Measurements from ENCODE around the gene ABCD1. TPM values are rescaled to one million over a fixed set of nuclear protein-coding genes. Genes with fewer than 3 reads are reported as not detected.

Gene ABCD1
- total and polyA plus RNA-seq, 9 of the 15 experiments (the other 6 are each of a cell fraction or from before 2014, with no cell fraction given) = 0.07 to 6.9 (median 2.2) TPM

DNA sequence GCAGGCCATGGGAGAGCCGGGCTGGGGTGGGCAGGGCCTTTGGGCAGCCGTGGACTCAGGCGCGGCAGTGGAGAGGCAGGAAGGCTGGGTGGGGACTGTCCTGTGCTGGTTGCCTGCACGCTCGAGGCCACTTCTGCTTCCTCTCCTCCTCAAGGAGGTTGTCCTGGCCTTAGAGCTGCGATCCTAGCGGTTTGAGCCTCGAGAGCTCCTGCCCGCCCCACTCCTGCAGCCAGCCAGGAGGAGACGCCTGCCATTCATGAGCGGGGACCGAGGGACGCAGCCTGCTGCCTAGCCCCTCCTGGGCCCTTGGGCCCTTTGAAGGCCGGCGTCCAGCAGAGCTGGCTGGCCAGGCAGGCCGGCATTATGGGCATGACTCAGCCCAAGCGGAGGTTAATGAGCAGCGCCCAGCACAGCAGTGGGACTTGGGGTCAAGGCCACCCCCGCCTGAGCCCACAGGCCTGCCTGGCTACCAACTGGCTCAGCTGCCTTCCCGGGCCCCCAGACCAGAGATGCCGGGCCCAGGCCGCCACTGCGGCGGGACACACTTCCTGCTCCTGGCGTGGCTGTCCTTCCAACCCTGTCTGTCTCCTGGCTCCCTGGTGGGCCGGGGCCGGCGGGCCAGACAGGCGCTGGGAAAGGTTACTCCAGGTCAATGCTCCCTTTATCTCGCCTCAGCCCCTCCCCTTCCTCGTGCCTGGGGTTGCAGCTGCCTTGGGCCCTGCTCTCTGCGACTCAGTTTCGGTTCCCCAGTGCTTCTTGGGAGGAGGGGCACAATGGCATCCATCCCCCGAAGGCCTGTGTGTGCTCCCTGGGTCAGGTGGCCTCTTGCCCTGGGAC is 1.8 kb downstream of the ABCD1 start (continued):
- TF ChIP-seq, protein P1, sequence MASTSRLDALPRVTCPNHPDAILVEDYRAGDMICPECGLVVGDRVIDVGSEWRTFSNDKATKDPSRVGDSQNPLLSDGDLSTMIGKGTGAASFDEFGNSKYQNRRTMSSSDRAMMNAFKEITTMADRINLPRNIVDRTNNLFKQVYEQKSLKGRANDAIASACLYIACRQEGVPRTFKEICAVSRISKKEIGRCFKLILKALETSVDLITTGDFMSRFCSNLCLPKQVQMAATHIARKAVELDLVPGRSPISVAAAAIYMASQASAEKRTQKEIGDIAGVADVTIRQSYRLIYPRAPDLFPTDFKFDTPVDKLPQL (IDR thresholded peaks at IDR 0.05; ENCODE audit: extremely low read depth, insufficient read length) = no peak
- TF ChIP-seq, protein P2, sequence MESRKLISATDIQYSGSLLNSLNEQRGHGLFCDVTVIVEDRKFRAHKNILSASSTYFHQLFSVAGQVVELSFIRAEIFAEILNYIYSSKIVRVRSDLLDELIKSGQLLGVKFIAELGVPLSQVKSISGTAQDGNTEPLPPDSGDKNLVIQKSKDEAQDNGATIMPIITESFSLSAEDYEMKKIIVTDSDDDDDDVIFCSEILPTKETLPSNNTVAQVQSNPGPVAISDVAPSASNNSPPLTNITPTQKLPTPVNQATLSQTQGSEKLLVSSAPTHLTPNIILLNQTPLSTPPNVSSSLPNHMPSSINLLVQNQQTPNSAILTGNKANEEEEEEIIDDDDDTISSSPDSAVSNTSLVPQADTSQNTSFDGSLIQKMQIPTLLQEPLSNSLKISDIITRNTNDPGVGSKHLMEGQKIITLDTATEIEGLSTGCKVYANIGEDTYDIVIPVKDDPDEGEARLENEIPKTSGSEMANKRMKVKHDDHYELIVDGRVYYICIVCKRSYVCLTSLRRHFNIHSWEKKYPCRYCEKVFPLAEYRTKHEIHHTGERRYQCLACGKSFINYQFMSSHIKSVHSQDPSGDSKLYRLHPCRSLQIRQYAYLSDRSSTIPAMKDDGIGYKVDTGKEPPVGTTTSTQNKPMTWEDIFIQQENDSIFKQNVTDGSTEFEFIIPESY (CRISPR knock-in tag; IDR thresholded peaks at IDR 0.05) = no peak
- no peak for TF ChIP-seq CHCHD3 (CRISPR knock-in tag; IDR thresholded peaks at IDR 0.05)
- TF ChIP-seq, protein P3, sequence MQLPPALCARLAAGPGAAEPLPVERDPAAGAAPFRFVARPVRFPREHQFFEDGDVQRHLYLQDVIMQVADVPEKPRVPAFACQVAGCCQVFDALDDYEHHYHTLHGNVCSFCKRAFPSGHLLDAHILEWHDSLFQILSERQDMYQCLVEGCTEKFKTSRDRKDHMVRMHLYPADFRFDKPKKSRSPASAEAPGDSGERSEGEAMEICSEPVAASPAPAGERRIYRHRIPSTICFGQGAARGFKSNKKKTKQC (CRISPR knock-in tag; IDR thresholded peaks at IDR 0.05) = no peak
- TF ChIP-seq, protein P4, sequence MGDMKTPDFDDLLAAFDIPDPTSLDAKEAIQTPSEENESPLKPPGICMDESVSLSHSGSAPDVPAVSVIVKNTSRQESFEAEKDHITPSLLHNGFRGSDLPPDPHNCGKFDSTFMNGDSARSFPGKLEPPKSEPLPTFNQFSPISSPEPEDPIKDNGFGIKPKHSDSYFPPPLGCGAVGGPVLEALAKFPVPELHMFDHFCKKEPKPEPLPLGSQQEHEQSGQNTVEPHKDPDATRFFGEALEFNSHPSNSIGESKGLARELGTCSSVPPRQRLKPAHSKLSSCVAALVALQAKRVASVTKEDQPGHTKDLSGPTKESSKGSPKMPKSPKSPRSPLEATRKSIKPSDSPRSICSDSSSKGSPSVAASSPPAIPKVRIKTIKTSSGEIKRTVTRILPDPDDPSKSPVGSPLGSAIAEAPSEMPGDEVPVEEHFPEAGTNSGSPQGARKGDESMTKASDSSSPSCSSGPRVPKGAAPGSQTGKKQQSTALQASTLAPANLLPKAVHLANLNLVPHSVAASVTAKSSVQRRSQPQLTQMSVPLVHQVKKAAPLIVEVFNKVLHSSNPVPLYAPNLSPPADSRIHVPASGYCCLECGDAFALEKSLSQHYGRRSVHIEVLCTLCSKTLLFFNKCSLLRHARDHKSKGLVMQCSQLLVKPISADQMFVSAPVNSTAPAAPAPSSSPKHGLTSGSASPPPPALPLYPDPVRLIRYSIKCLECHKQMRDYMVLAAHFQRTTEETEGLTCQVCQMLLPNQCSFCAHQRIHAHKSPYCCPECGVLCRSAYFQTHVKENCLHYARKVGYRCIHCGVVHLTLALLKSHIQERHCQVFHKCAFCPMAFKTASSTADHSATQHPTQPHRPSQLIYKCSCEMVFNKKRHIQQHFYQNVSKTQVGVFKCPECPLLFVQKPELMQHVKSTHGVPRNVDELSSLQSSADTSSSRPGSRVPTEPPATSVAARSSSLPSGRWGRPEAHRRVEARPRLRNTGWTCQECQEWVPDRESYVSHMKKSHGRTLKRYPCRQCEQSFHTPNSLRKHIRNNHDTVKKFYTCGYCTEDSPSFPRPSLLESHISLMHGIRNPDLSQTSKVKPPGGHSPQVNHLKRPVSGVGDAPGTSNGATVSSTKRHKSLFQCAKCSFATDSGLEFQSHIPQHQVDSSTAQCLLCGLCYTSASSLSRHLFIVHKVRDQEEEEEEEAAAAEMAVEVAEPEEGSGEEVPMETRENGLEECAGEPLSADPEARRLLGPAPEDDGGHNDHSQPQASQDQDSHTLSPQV (IDR thresholded peaks at IDR 0.05) = peak; percentile 88
- TF ChIP-seq, protein P5, sequence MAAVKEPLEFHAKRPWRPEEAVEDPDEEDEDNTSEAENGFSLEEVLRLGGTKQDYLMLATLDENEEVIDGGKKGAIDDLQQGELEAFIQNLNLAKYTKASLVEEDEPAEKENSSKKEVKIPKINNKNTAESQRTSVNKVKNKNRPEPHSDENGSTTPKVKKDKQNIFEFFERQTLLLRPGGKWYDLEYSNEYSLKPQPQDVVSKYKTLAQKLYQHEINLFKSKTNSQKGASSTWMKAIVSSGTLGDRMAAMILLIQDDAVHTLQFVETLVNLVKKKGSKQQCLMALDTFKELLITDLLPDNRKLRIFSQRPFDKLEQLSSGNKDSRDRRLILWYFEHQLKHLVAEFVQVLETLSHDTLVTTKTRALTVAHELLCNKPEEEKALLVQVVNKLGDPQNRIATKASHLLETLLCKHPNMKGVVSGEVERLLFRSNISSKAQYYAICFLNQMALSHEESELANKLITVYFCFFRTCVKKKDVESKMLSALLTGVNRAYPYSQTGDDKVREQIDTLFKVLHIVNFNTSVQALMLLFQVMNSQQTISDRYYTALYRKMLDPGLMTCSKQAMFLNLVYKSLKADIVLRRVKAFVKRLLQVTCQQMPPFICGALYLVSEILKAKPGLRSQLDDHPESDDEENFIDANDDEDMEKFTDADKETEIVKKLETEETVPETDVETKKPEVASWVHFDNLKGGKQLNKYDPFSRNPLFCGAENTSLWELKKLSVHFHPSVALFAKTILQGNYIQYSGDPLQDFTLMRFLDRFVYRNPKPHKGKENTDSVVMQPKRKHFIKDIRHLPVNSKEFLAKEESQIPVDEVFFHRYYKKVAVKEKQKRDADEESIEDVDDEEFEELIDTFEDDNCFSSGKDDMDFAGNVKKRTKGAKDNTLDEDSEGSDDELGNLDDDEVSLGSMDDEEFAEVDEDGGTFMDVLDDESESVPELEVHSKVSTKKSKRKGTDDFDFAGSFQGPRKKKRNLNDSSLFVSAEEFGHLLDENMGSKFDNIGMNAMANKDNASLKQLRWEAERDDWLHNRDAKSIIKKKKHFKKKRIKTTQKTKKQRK (IDR thresholded peaks at IDR 0.05; ENCODE audit: borderline replicate concordance, low read depth, low read length) = no peak
- TF ChIP-seq FOXA1 (IDR thresholded peaks at IDR 0.05; ENCODE audit: borderline replicate concordance) = no peak
- no peak for TF ChIP-seq SAFB (IDR thresholded peaks at IDR 0.05; ENCODE audit: borderline replicate concordance, low read depth, low read length)
- no peak; a peak in 1 of 4 replicates for TF ChIP-seq SIN3A (IDR thresholded peaks at IDR 0.05; ENCODE audit: borderline replicate concordance in 2 of 2, control insufficient read depth in 1 of 2, low read depth in 2 of 2, low read length in 2 of 2)
- TF ChIP-seq MXI1 (IDR thresholded peaks at IDR 0.05; ENCODE audit: low read depth, low read length) = no peak
- TF ChIP-seq, protein P6, sequence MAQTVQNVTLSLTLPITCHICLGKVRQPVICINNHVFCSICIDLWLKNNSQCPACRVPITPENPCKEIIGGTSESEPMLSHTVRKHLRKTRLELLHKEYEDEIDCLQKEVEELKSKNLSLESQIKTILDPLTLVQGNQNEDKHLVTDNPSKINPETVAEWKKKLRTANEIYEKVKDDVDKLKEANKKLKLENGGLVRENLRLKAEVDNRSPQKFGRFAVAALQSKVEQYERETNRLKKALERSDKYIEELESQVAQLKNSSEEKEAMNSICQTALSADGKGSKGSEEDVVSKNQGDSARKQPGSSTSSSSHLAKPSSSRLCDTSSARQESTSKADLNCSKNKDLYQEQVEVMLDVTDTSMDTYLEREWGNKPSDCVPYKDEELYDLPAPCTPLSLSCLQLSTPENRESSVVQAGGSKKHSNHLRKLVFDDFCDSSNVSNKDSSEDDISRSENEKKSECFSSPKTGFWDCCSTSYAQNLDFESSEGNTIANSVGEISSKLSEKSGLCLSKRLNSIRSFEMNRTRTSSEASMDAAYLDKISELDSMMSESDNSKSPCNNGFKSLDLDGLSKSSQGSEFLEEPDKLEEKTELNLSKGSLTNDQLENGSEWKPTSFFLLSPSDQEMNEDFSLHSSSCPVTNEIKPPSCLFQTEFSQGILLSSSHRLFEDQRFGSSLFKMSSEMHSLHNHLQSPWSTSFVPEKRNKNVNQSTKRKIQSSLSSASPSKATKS (CRISPR knock-in tag; IDR thresholded peaks at IDR 0.05) = no peak
